Esophagus squamous epithelium (tissue), 5 donors: Measurements from ENCODE around the gene FAM151A. TPM values are rescaled to one million over a fixed set of nuclear protein-coding genes. Genes with fewer than 3 reads are reported as not detected.

Source experiments
- DNase-seq: peaks from one replicate; lab custom pipeline; 2025; lab: John Stamatoyannopoulos, UW
- H3K27ac ChIP-seq, 4 donors: fragments of 200-600 bp; sonication (generic); one replicate each; pipeline ENCODE4 v1.5.1; 2016 to 2019; ENCODE audit warnings: mild to moderate bottlenecking in 1 of 4
- H3K27me3 ChIP-seq, 4 donors: fragments of 200-600 bp; sonication (generic); 1 replicate in 3 of 4; 2 replicates in 1 of 4; pipeline versions ENCODE4 v1.5.1 to v1.6.0; 2017 to 2021; ENCODE audit warnings: antibody characterized with exemption in 1 of 4
- H3K36me3 ChIP-seq, 3 donors: fragments of 200-600 bp; sonication (generic); one replicate each; pipeline ENCODE4 v1.5.1; 2016 to 2019
- H3K4me1 ChIP-seq, 3 donors: fragments of 200-600 bp; sonication (generic); one replicate each; pipeline ENCODE4 v1.5.1; 2017 to 2019
- H3K4me3 ChIP-seq, 4 donors: fragments of 200-600 bp; sonication (generic); 1 replicate in 3 of 4; 2 replicates in 1 of 4; pipeline ENCODE4 v1.5.1; 2016 to 2019; ENCODE audit warnings: mild to moderate bottlenecking in 2 of 4, moderate library complexity in 1 of 4
- H3K9me3 ChIP-seq, 3 donors: fragments of 200-600 bp; sonication (generic); one replicate each; pipeline ENCODE4 v1.5.1; 2016 to 2019
- POLR2A ChIP-seq, 4 donors: fragments of 450-650 bp; IDR thresholded peaks; one replicate each; pipeline ENCODE4 v1.6.1; 2017; ENCODE audit warnings: antibody characterized with exemption in 4 of 4, mild to moderate bottlenecking in 4 of 4, moderate library complexity in 3 of 4
- WGBS, 2 donors: methylation state at CpG; one replicate each; pipeline ENCODE4 v1.1.5; 2018; 5-methylcytosine and 5-hydroxymethylcytosine counted together
- intact Hi-C: fragments of 100-400 bp; cut with DNase I; formaldehyde crosslinking; loops from one replicate; pipeline ENCODE4 v1.15.0; 2022
- total RNA-seq, 4 donors: library from RNA; depleted of rRNA; stranded (reverse); fragments of >200 nt; gene quantifications; one replicate each; pipeline ENCODE4 v1.1.0, GENCODE V29; 2016
- TF ChIP-seq, protein P1 (sequence below), 6 experiments: fragments of 450-650 bp in 4 of 6; fragments of 200-600 bp in 2 of 6; sonication (generic) in 2 of 6; IDR thresholded peaks; one replicate each; pipeline ENCODE4 v1.5.1; 2016 to 2019; ENCODE audit warnings: antibody characterized with exemption in 6 of 6, mild to moderate bottlenecking in 4 of 6, moderate library complexity in 4 of 6
- donor health status: DM: yes; HTN: yes; CAD: no.

Gene FAM151A
- total RNA-seq, 4 donors from 2014 or later = 0.35 TPM; not detected in 3

DNA sequence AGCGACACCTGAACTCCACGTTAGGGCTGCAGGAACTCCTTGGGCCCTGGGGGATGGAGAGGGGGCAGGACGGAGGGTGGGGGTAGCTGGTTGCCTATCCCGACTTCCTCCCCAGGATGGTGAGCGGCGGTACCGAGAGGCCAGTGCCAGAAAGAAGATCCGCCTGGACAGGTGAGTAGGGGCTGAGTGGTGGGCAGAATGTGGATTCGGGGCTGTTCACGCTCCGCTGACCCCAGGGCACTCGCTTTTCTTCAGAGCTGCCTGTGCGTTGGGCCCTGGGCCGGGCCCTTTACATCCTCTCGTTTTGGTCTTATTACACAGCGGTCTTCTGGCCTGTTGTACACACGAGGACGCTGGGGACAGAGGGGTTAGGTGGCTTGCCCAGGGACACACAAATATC lies 20.8 kb downstream of the FAM151A start:
- Histone ChIP-seq H3K4me1 (peaks cover 5 to 17% (median 15%) of the 10 kb centered on the region in 3 donors), H3K27ac (no peak overlapping the region), H3K9me3 (no peaks in the 10 kb centered on the region), H3K36me3 (peaks cover 0 to 76% (median 0%) of the 10 kb centered on the region in 3 donors), H3K27me3 (no peaks in the 10 kb centered on the region), H3K4me3 (no peak overlapping the region)
- no peak for DNase-seq
- WGBS, 2 donors = 80 to 100% methylated on average over 1 to 7 of the region's 18 CpGs
- TF ChIP-seq POLR2A (IDR thresholded peaks at IDR 0.05) = no peak
- TF ChIP-seq, protein P1, sequence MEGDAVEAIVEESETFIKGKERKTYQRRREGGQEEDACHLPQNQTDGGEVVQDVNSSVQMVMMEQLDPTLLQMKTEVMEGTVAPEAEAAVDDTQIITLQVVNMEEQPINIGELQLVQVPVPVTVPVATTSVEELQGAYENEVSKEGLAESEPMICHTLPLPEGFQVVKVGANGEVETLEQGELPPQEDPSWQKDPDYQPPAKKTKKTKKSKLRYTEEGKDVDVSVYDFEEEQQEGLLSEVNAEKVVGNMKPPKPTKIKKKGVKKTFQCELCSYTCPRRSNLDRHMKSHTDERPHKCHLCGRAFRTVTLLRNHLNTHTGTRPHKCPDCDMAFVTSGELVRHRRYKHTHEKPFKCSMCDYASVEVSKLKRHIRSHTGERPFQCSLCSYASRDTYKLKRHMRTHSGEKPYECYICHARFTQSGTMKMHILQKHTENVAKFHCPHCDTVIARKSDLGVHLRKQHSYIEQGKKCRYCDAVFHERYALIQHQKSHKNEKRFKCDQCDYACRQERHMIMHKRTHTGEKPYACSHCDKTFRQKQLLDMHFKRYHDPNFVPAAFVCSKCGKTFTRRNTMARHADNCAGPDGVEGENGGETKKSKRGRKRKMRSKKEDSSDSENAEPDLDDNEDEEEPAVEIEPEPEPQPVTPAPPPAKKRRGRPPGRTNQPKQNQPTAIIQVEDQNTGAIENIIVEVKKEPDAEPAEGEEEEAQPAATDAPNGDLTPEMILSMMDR (IDR thresholded peaks at IDR 0.05) = no peak
- intact Hi-C loops = no loop called here

DNA sequence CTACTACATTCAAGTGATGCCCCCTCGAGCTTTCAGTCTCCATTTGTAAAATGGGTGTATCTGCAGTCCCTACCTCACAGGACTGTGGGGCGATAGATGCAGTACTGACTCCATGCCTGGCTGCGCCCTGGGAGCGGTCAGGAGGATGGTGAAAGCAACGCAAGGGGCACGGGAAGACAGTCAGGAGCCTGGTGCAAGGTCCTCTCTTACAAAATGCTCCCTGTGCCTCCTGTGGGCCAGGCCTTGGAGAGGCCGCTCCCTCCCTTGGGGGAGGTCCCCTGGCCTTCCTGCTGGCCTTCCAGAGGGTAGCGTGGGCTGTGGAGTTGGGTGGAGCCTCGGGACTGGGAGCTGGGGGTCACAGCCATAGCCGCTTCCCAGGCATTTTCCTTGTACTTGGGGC lies 21.6 kb downstream of the FAM151A start:
- Histone ChIP-seq H3K4me3 (no peak overlapping the region), H3K4me1 (peaks cover 5 to 17% (median 15%) of the 10 kb centered on the region in 3 donors), H3K36me3 (peaks cover 0 to 76% (median 0%) of the 10 kb centered on the region in 3 donors), H3K9me3 (no peaks in the 10 kb centered on the region), H3K27me3 (no peaks in the 10 kb centered on the region), H3K27ac (no peak overlapping the region)
- intact Hi-C loops = no loop called here
- WGBS, 2 donors = 88 to 100% methylated on average over 1 to 5 of the region's 10 CpGs
- TF ChIP-seq, protein P1 (IDR thresholded peaks at IDR 0.05) = no peak
- no peak for TF ChIP-seq POLR2A (IDR thresholded peaks at IDR 0.05)
- DNase-seq = no peak

DNA sequence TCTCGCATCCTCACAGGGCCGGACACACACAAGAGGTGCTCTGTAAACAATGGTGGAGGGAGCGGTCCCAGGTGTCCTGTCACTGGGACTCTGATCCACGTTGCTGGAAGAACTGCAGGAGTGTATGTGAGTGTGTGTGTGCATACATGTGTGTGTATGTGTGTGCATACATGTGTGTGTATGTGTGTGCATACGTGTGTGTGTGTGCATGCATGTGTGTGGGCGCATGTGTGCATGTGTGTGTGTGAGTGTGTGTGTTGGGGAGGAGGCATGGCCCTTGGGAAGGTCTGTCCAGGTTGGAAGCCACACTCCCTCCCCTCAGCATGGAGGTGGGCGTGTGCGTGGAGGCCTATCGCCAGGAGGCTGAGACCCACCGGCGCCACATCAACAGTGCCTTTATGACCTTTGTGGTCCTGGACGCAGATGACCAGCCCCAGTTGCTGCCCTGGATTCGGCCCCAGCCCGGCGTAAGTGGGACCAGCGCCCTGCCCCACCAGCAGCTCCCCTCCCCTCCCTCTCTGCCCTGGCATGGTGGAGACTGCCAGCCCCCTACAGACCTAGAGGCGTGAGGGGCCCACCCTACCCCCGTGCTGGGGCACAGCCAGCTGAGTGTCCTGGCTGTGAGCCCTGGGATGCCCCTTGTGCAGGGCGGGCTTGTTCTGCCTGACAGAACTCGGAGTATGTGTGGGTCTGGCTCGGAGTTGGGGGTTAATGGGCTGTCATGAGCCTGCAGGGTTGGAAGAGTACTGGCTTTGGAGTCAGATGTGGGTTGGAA lies 22.2 kb downstream of the FAM151A start:
- H3K27me3 ChIP-seq = no peaks in the 10 kb centered on the region
- intact Hi-C loops = no loop called here
- no peak overlapping the region for H3K4me3 ChIP-seq
- TF ChIP-seq, protein P1 (IDR thresholded peaks at IDR 0.05) = no peak
- TF ChIP-seq POLR2A (IDR thresholded peaks at IDR 0.05) = no peak
- DNase-seq = no peak
- 80 to 83% methylated on average over 6 to 10 of the region's 21 CpGs for WGBS, 2 donors
- no peaks in the 10 kb centered on the region for H3K9me3 ChIP-seq
- H3K4me1 ChIP-seq = peaks cover 5 to 17% (median 15%) of the 10 kb centered on the region in 3 donors
- peaks cover 0 to 76% (median 3%) of the 10 kb centered on the region in 3 donors for H3K36me3 ChIP-seq
- no peak overlapping the region for H3K27ac ChIP-seq

DNA sequence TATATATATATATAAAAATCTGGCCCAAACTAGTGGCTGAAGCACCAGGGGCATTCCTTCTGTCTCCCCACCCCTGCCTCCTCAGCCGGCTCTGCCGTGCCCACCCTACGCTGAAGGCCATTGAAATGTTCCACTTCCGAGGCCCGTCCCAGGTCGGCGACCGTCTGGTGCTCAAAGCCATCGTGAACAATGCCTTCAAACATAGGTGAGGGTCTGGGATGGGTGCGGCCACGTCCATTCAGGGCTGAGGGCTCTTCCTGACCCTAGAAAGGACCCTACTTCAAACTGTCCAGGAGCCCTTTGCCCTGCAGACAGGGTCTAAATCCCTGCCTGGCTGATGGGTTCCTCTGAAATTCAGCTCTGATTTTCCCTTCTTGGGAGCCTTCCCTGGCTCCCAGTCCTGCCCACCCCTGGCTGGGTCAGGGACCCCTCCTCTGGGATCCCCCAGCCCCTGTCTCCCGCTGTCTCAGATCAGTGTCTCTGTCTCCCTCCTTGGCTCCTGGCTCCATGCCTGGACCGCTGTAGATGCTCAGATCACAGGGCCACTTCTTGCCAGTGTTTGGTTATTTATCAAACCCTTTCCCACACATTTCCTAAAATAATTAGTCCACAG lies 24.0 kb downstream of the FAM151A start:
- Histone ChIP-seq H3K27me3 (no peaks in the 10 kb centered on the region), H3K9me3 (no peaks in the 10 kb centered on the region), H3K4me1 (peaks cover 3 to 9% (median 8%) of the 10 kb centered on the region in 3 donors), H3K27ac (no peak overlapping the region), H3K4me3 (no peak overlapping the region), H3K36me3 (peaks cover 0 to 84% (median 6%) of the 10 kb centered on the region in 3 donors)
- TF ChIP-seq, protein P1 (IDR thresholded peaks at IDR 0.05) = no peak
- TF ChIP-seq POLR2A (IDR thresholded peaks at IDR 0.05) = no peak
- 84 to 87% methylated on average over 10 to 13 of the region's 13 CpGs for WGBS, 2 donors
- no peak for DNase-seq
- intact Hi-C loops = no loop called here

DNA sequence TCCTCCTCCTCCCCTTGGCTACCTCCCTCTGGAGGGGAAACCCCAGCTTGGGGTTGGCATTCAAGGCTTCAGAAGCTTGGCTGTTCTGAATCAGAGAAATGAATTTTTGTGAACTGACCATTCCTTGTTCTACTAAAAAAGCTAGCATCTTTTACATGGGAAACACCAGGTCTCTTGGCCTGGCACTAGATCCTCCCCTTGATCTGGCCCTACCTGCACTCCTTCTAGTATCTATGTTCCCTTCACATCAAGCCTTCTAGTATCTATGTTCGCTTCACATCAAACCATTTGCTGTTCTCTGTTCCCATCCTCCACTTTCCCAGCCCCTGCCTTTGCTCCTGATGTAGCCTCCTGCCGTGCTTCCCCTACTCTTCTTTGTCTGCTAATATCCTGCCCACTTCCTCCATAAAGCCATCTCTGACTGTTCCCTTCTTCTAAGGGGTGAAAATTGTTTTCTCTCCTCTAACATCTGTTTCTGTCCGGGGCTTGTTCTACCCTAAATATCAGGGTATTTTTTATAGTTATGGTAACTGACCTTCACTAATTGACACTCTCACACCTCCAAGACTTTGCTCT lies 25.8 kb downstream of the FAM151A start:
- intact Hi-C loops = no loop called here
- H3K4me1 ChIP-seq = no peaks in the 10 kb centered on the region

More for the DNA sequence above, 25.8 kb downstream of the FAM151A start:
- Histone ChIP-seq H3K4me3 (no peak overlapping the region), H3K36me3 (peaks cover 0 to 86% (median 6%) of the 10 kb centered on the region in 3 donors), H3K27ac (no peak overlapping the region), H3K27me3 (no peaks in the 10 kb centered on the region), H3K9me3 (no peaks in the 10 kb centered on the region)
- TF ChIP-seq, protein P1 (IDR thresholded peaks at IDR 0.05) = no peak
- no peak for TF ChIP-seq POLR2A (IDR thresholded peaks at IDR 0.05)
- DNase-seq = no peak
- WGBS, 2 donors = 77 to 85% methylated on average over 3 of the region's 3 CpGs
